GM18498 (cell line): ENCODE measurements around the gene GTF3C5.
"Not testable (repeated sequence)": the region's sequence is repeated elsewhere in the genome, so short reads cannot be mapped to it uniquely, and the experiment has no call there.

ENCODE experiments used
- ATAC-seq: cut with Tn5 transposase; IDR thresholded peaks from one replicate; pipeline ENCODE4 v1.9.1; 2021; ENCODE audit warnings: mild to moderate bottlenecking, moderate library complexity; ENCODE audit not compliant: unreplicated experiment

GTF3C5 gene

GRCh38 chr9:133028221-133028620 lies 2.6 kb upstream of the GTF3C5 start:
- no peak for ATAC-seq

GRCh38 chr9:133029994-133030316 lies 842 bp upstream of the GTF3C5 start:
- ATAC-seq: peak; percentile 18

- ATAC-seq: no peak
Measured at GRCh38 chr9:133031130-133031422, 279 bp downstream of the GTF3C5 start.

GRCh38 chr9:133031496-133031911 lies 707 bp downstream of the GTF3C5 start:
- no peak for ATAC-seq

GRCh38 chr9:133032171-133032570 lies 1.4 kb downstream of the GTF3C5 start:
- ATAC-seq: no peak

- no peak for ATAC-seq
Measured at GRCh38 chr9:133035669-133036068, 4.9 kb downstream of the GTF3C5 start.

- no peak for ATAC-seq
Measured at GRCh38 chr9:133037775-133038515, 7.1 kb downstream of the GTF3C5 start.

GRCh38 chr9:133040892-133041479 lies 10.2 kb downstream of the GTF3C5 start:
- ATAC-seq: not testable (repeated sequence)

- ATAC-seq: no peak
Measured at GRCh38 chr9:133041958-133042357, 11.2 kb downstream of the GTF3C5 start.

GRCh38 chr9:133042676-133043075 lies 11.9 kb downstream of the GTF3C5 start:
- ATAC-seq: no peak

- no peak for ATAC-seq
Measured at GRCh38 chr9:133043449-133044035, 12.7 kb downstream of the GTF3C5 start.

GRCh38 chr9:133044125-133044524 lies 13.3 kb downstream of the GTF3C5 start:
- no peak for ATAC-seq

GRCh38 chr9:133044661-133045060 lies 13.9 kb downstream of the GTF3C5 start:
- ATAC-seq: no peak

- ATAC-seq: no peak
Measured at GRCh38 chr9:133045132-133045531, 14.3 kb downstream of the GTF3C5 start.

- ATAC-seq: no peak
Measured at GRCh38 chr9:133046196-133046899, 15.6 kb downstream of the GTF3C5 start.

- ATAC-seq: no peak
Measured at GRCh38 chr9:133046900-133047295, 16.1 kb downstream of the GTF3C5 start.

- no peak for ATAC-seq
Measured at GRCh38 chr9:133048595-133048994, 17.8 kb downstream of the GTF3C5 start.

GRCh38 chr9:133049043-133049442 lies 18.2 kb downstream of the GTF3C5 start:
- ATAC-seq: no peak

GRCh38 chr9:133050142-133050541 lies 19.3 kb downstream of the GTF3C5 start:
- no peak for ATAC-seq

- ATAC-seq: no peak
Measured at GRCh38 chr9:133050781-133051180, 20.0 kb downstream of the GTF3C5 start.

GRCh38 chr9:133051281-133051900 lies 20.6 kb downstream of the GTF3C5 start:
- ATAC-seq: no peak
